MM.1S (cell line): Measurements from ENCODE around the gene ZNF175.

ENCODE experiments used
- DNase-seq: peaks from one replicate; pipeline ENCODE4 v3.0.0-alpha.2; 2015
- H2AFZ ChIP-seq: fragments of 300-600 bp; sonication (generic); 2 replicates; pipeline ENCODE4 v1.6.0; 2016; ENCODE audit warnings: antibody characterized with exemption, low read length
- H3F3A ChIP-seq: fragments of 300-600 bp; sonication (generic); 2 replicates; pipeline ENCODE4 v1.6.1; 2016; ENCODE audit warnings: mild to moderate bottlenecking, antibody characterized with exemption, low read length, moderate library complexity, mixed read lengths; ENCODE audit not compliant: insufficient read depth
- H3K27ac ChIP-seq: fragments of 300-600 bp; sonication (generic); 2 replicates; pipeline ENCODE4 v1.5.1; 2016; ENCODE audit warnings: mild to moderate bottlenecking, low read length
- H3K27me3 ChIP-seq: fragments of 300-600 bp; sonication (generic); replicated peaks from 2 replicates; pipeline ENCODE4 v1.6.0; 2016; ENCODE audit warnings: low read length; ENCODE audit not compliant: insufficient read depth
- H3K36me3 ChIP-seq: fragments of 300-600 bp; sonication (generic); replicated peaks from 2 replicates; pipeline ENCODE4 v1.6.1; 2016; ENCODE audit warnings: mild to moderate bottlenecking, low read length, mixed read lengths; ENCODE audit not compliant: insufficient read depth
- H3K4me1 ChIP-seq: fragments of 300-600 bp; sonication (generic); 2 replicates; pipeline ENCODE4 v1.6.1; 2016; ENCODE audit warnings: low read length, mixed read lengths
- H3K4me2 ChIP-seq: fragments of 300-600 bp; sonication (generic); 2 replicates; pipeline ENCODE4 v1.6.0; 2016; ENCODE audit warnings: low read depth, low read length
- H3K4me3 ChIP-seq: fragments of 300-600 bp; sonication (generic); 2 replicates; pipeline ENCODE4 v1.5.1; 2016; ENCODE audit warnings: low read length, mixed read lengths
- H3K79me2 ChIP-seq: fragments of 300-600 bp; sonication (generic); 2 replicates; pipeline ENCODE4 v1.6.1; 2016; ENCODE audit warnings: mixed run types, low read length, mixed read lengths
- H3K9ac ChIP-seq: fragments of 300-600 bp; sonication (generic); 2 replicates; pipeline ENCODE4 v1.6.1; 2016; ENCODE audit warnings: low read length, mixed read lengths
- H3K9me2 ChIP-seq: fragments of 300-600 bp; sonication (generic); replicated peaks from 2 replicates; pipeline ENCODE4 v1.6.1; 2016; ENCODE audit warnings: mild to moderate bottlenecking, low read length, mixed read lengths; ENCODE audit not compliant: insufficient read depth
- H3K9me3 ChIP-seq: fragments of 300-600 bp; sonication (generic); replicated peaks from 2 replicates; pipeline ENCODE4 v1.6.1; 2016; ENCODE audit warnings: mild to moderate bottlenecking, low read length, mixed read lengths; ENCODE audit not compliant: insufficient read depth
- H4K20me1 ChIP-seq: fragments of 300-600 bp; sonication (generic); 2 replicates; pipeline ENCODE4 v1.6.1; 2016; ENCODE audit warnings: mild to moderate bottlenecking, low read length, moderate library complexity, mixed read lengths; ENCODE audit not compliant: insufficient read depth
- EZH2 ChIP-seq: fragments of 300-600 bp; sonication (generic); optimal IDR thresholded peaks from 2 replicates; pipeline ENCODE3; 2017; ENCODE audit warnings: low read depth, mild to moderate bottlenecking, antibody characterized with exemption, low read length, mixed read lengths
- EZH2phosphoT487 ChIP-seq: fragments of 300-600 bp; sonication (generic); IDR thresholded peaks from 2 replicates; pipeline ENCODE4 v1.6.1; 2018; ENCODE audit warnings: antibody characterized with exemption, low read length
- TF ChIP-seq, protein P1 (sequence below): fragments of 300-600 bp; sonication (generic); IDR thresholded peaks from 2 replicates; pipeline ENCODE4 v1.5.1; 2016; ENCODE audit warnings: antibody characterized with exemption, low read length, mixed read lengths

Gene ZNF175

GRCh38 chr19:51544038-51544437, 27.0 kb upstream of the ZNF175 start:
- no peak for TF ChIP-seq EZH2
- TF ChIP-seq EZH2phosphoT487, result no peak
- TF ChIP-seq, protein P1, sequence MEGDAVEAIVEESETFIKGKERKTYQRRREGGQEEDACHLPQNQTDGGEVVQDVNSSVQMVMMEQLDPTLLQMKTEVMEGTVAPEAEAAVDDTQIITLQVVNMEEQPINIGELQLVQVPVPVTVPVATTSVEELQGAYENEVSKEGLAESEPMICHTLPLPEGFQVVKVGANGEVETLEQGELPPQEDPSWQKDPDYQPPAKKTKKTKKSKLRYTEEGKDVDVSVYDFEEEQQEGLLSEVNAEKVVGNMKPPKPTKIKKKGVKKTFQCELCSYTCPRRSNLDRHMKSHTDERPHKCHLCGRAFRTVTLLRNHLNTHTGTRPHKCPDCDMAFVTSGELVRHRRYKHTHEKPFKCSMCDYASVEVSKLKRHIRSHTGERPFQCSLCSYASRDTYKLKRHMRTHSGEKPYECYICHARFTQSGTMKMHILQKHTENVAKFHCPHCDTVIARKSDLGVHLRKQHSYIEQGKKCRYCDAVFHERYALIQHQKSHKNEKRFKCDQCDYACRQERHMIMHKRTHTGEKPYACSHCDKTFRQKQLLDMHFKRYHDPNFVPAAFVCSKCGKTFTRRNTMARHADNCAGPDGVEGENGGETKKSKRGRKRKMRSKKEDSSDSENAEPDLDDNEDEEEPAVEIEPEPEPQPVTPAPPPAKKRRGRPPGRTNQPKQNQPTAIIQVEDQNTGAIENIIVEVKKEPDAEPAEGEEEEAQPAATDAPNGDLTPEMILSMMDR, result no peak
- no peak for DNase-seq
- Histone ChIP-seq H3K4me2 (no peak overlapping the region), H3K79me2 (no peaks in the 10 kb centered on the region), H3F3A (no peaks in the 10 kb centered on the region), H3K4me1 (no peaks in the 10 kb centered on the region), H4K20me1 (no peaks in the 10 kb centered on the region), H2AFZ (no peak overlapping the region), H3K4me3 (no peak overlapping the region), H3K36me3 (no peaks in the 10 kb centered on the region), H3K9ac (no peak overlapping the region), H3K9me2 (no peaks in the 10 kb centered on the region), H3K9me3 (no peaks in the 10 kb centered on the region), H3K27me3 (no peaks in the 10 kb centered on the region), H3K27ac (no peak overlapping the region)

- no peak overlapping the region for H3K4me3 ChIP-seq
- no peaks in the 10 kb centered on the region for H3K27me3 ChIP-seq
- H3K4me1 ChIP-seq, result no peaks in the 10 kb centered on the region
- no peak for TF ChIP-seq EZH2phosphoT487
- H3K4me2 ChIP-seq, result no peak overlapping the region
- H3K27ac ChIP-seq, result no peak overlapping the region
- H3K9ac ChIP-seq, result no peak overlapping the region
- H3K79me2 ChIP-seq, result no peaks in the 10 kb centered on the region
- DNase-seq, result no peak
- H4K20me1 ChIP-seq, result no peaks in the 10 kb centered on the region
- H2AFZ ChIP-seq, result no peak overlapping the region
- H3K9me3 ChIP-seq, result no peaks in the 10 kb centered on the region
- H3F3A ChIP-seq, result no peaks in the 10 kb centered on the region
- H3K36me3 ChIP-seq, result no peaks in the 10 kb centered on the region
- H3K9me2 ChIP-seq, result no peaks in the 10 kb centered on the region
These were observed 24.9 kb upstream of the ZNF175 start for GRCh38 chr19:51546107-51546649.

GRCh38 chr19:51546650-51547396, 24.3 kb upstream of the ZNF175 start:
- no peaks in the 10 kb centered on the region for H3K4me1 ChIP-seq
- no peaks in the 10 kb centered on the region for H4K20me1 ChIP-seq
- H3F3A ChIP-seq, result no peaks in the 10 kb centered on the region
- no peak overlapping the region for H3K9ac ChIP-seq
- no peak for DNase-seq
- no peaks in the 10 kb centered on the region for H3K9me3 ChIP-seq
- no peaks in the 10 kb centered on the region for H3K27me3 ChIP-seq
- no peaks in the 10 kb centered on the region for H3K9me2 ChIP-seq
- no peaks in the 10 kb centered on the region for H3K79me2 ChIP-seq
- H3K27ac ChIP-seq, result no peak overlapping the region
- no peaks in the 10 kb centered on the region for H3K36me3 ChIP-seq
- H3K4me3 ChIP-seq, result no peak overlapping the region
- H2AFZ ChIP-seq, result no peak overlapping the region
- no peak overlapping the region for H3K4me2 ChIP-seq
- TF ChIP-seq EZH2, result no peak
- TF ChIP-seq, protein P1, result no peak
- no peak for TF ChIP-seq EZH2phosphoT487
